ENCODE results near the gene ARMC2. TPM values are rescaled to one million over a fixed set of nuclear protein-coding genes. Genes with fewer than 3 reads are reported as not detected.

The ARMC2 gene
- polyA plus RNA-seq, 1 donor from 2014 or later: 3.2 TPM

- Mint-ChIP-seq H3K27ac (no peak overlapping the region), H3K27me3 (no peaks in the 10 kb centered on the region), H3K4me1 (no peaks in the 10 kb centered on the region), H3K4me3 (no peak overlapping the region), H3K9me3 (peaks cover 0 to 8% (median 2%) of the 10 kb centered on the region in 3 donors), H3K36me3 (peaks cover 15% of the 10 kb centered on the region)
These were observed 137.1 kb downstream of the ARMC2 start for GRCh38 chr6:108985301-108985700.

- H3K36me3 Mint-ChIP-seq: peaks cover 25% of the 10 kb centered on the region
- H3K4me3 Mint-ChIP-seq: no peak overlapping the region
- no peaks in the 10 kb centered on the region for H3K27me3 Mint-ChIP-seq
- no peak overlapping the region for H3K27ac Mint-ChIP-seq
- H3K9me3 Mint-ChIP-seq: peaks cover 0 to 2% (median 0%) of the 10 kb centered on the region in 3 donors
- peaks cover 0 to 4% (median 0%) of the 10 kb centered on the region in 3 donors for H3K4me1 Mint-ChIP-seq
These were observed 138.9 kb downstream of the ARMC2 start for GRCh38 chr6:108987156-108987555.

- H3K36me3 Mint-ChIP-seq: peaks cover 25% of the 10 kb centered on the region
- H3K4me3 Mint-ChIP-seq: no peak overlapping the region
- H3K27me3 Mint-ChIP-seq: no peaks in the 10 kb centered on the region
- H3K27ac Mint-ChIP-seq: no peak overlapping the region
- H3K9me3 Mint-ChIP-seq: no peaks in the 10 kb centered on the region
- peaks cover 0 to 4% (median 0%) of the 10 kb centered on the region in 3 donors for H3K4me1 Mint-ChIP-seq
These were observed 140.1 kb downstream of the ARMC2 start for GRCh38 chr6:108988296-108988695.

- peaks cover 0 to 4% (median 0%) of the 10 kb centered on the region in 3 donors for H3K4me1 Mint-ChIP-seq
These were observed 140.5 kb downstream of the ARMC2 start for GRCh38 chr6:108988765-108989164.

GRCh38 chr6:108989700-108990099 lies 141.5 kb downstream of the ARMC2 start:
- H3K27ac Mint-ChIP-seq: no peak overlapping the region
- no peaks in the 10 kb centered on the region for H3K27me3 Mint-ChIP-seq
- H3K9me3 Mint-ChIP-seq: no peaks in the 10 kb centered on the region
- H3K4me1 Mint-ChIP-seq: peaks cover 0 to 4% (median 0%) of the 10 kb centered on the region in 3 donors
- peaks cover 26% of the 10 kb centered on the region for H3K36me3 Mint-ChIP-seq
- no peak overlapping the region for H3K4me3 Mint-ChIP-seq

More at GRCh38 chr6:108988765-108989164, 140.5 kb downstream of the ARMC2 start:
- Mint-ChIP-seq H3K9me3 (no peaks in the 10 kb centered on the region), H3K4me3 (no peak overlapping the region), H3K36me3 (peaks cover 25% of the 10 kb centered on the region), H3K27me3 (no peaks in the 10 kb centered on the region), H3K27ac (no peak overlapping the region)

- H3K4me3 Mint-ChIP-seq: no peak overlapping the region
- H3K4me1 Mint-ChIP-seq: peaks cover 0 to 4% (median 0%) of the 10 kb centered on the region in 3 donors
- no peak overlapping the region for H3K27ac Mint-ChIP-seq
- peaks cover 18% of the 10 kb centered on the region for H3K36me3 Mint-ChIP-seq
- H3K9me3 Mint-ChIP-seq: no peaks in the 10 kb centered on the region
- no peaks in the 10 kb centered on the region for H3K27me3 Mint-ChIP-seq
These were observed 145.7 kb downstream of the ARMC2 start for GRCh38 chr6:108993876-108994275.

GRCh38 chr6:108995296-108995695 lies 147.1 kb downstream of the ARMC2 start:
- H3K27ac Mint-ChIP-seq: no peak overlapping the region
- H3K27me3 Mint-ChIP-seq: no peaks in the 10 kb centered on the region
- H3K4me1 Mint-ChIP-seq: peaks cover 0 to 4% (median 0%) of the 10 kb centered on the region in 3 donors
- H3K9me3 Mint-ChIP-seq: no peaks in the 10 kb centered on the region
- no peak overlapping the region for H3K4me3 Mint-ChIP-seq
- H3K36me3 Mint-ChIP-seq: peaks cover 14% of the 10 kb centered on the region

GRCh38 chr6:108996208-108996607 lies 148.0 kb downstream of the ARMC2 start:
- Mint-ChIP-seq H3K27ac (no peak overlapping the region), H3K9me3 (no peaks in the 10 kb centered on the region), H3K4me3 (no peak overlapping the region), H3K27me3 (no peaks in the 10 kb centered on the region), H3K36me3 (peaks cover 12% of the 10 kb centered on the region), H3K4me1 (peaks cover 0 to 4% (median 0%) of the 10 kb centered on the region in 3 donors)

GRCh38 chr6:108998485-108998884 lies 150.3 kb downstream of the ARMC2 start:
- Mint-ChIP-seq H3K27me3 (no peaks in the 10 kb centered on the region), H3K27ac (no peak overlapping the region), H3K4me1 (peaks cover 2 to 7% (median 4%) of the 10 kb centered on the region in 3 donors), H3K36me3 (peaks cover 7% of the 10 kb centered on the region), H3K9me3 (no peaks in the 10 kb centered on the region), H3K4me3 (no peak overlapping the region)

GRCh38 chr6:108999428-108999827 lies 151.2 kb downstream of the ARMC2 start:
- peaks cover 6% of the 10 kb centered on the region for H3K36me3 Mint-ChIP-seq
- no peaks in the 10 kb centered on the region for H3K9me3 Mint-ChIP-seq
- H3K4me1 Mint-ChIP-seq: peaks cover 2 to 9% (median 9%) of the 10 kb centered on the region in 3 donors
- no peak overlapping the region for H3K27ac Mint-ChIP-seq
- H3K27me3 Mint-ChIP-seq: no peaks in the 10 kb centered on the region
- no peak overlapping the region for H3K4me3 Mint-ChIP-seq

GRCh38 chr6:109000289-109000688 lies 152.1 kb downstream of the ARMC2 start:
- Mint-ChIP-seq H3K27me3 (no peaks in the 10 kb centered on the region), H3K9me3 (no peaks in the 10 kb centered on the region), H3K4me1 (peaks cover 2 to 14% (median 11%) of the 10 kb centered on the region in 3 donors), H3K27ac (no peak overlapping the region), H3K36me3 (peaks cover 6% of the 10 kb centered on the region), H3K4me3 (no peak overlapping the region)

GRCh38 chr6:109001291-109001894 lies 153.2 kb downstream of the ARMC2 start:
- Mint-ChIP-seq H3K27ac (no peak overlapping the region), H3K36me3 (peaks cover 6% of the 10 kb centered on the region), H3K27me3 (no peaks in the 10 kb centered on the region), H3K4me3 (no peak overlapping the region), H3K4me1 (peaks cover 2 to 18% (median 11%) of the 10 kb centered on the region in 3 donors), H3K9me3 (no peaks in the 10 kb centered on the region)

GRCh38 chr6:109002051-109002697 lies 154.0 kb downstream of the ARMC2 start:
- H3K27me3 Mint-ChIP-seq: no peaks in the 10 kb centered on the region
- H3K36me3 Mint-ChIP-seq: peaks cover 6% of the 10 kb centered on the region
- no peak overlapping the region for H3K27ac Mint-ChIP-seq
- H3K4me1 Mint-ChIP-seq: peaks cover 10 to 24% (median 14%) of the 10 kb centered on the region in 3 donors
- H3K9me3 Mint-ChIP-seq: no peaks in the 10 kb centered on the region
- no peak overlapping the region for H3K4me3 Mint-ChIP-seq

- peaks cover 16 to 31% (median 19%) of the 10 kb centered on the region in 3 donors for H3K4me1 Mint-ChIP-seq
- H3K4me3 Mint-ChIP-seq: no peak overlapping the region
- no peak overlapping the region for H3K27ac Mint-ChIP-seq
- peaks cover 6% of the 10 kb centered on the region for H3K36me3 Mint-ChIP-seq
- H3K27me3 Mint-ChIP-seq: no peaks in the 10 kb centered on the region
- no peaks in the 10 kb centered on the region for H3K9me3 Mint-ChIP-seq
These were observed 154.7 kb downstream of the ARMC2 start for GRCh38 chr6:109002882-109003281.

- no peaks in the 10 kb centered on the region for H3K27me3 Mint-ChIP-seq
- H3K4me1 Mint-ChIP-seq: peaks cover 32 to 48% (median 34%) of the 10 kb centered on the region in 3 donors
- H3K4me3 Mint-ChIP-seq: peak overlapping the region in 2 of 4 donors; percentile 6 to 96
- peak overlapping the region in 2 of 3 donors; percentile 7 to 34 for H3K27ac Mint-ChIP-seq
- H3K36me3 Mint-ChIP-seq: no peaks in the 10 kb centered on the region
- H3K9me3 Mint-ChIP-seq: no peaks in the 10 kb centered on the region
These were observed 158.6 kb downstream of the ARMC2 start for GRCh38 chr6:109006818-109007217.

GRCh38 chr6:109007521-109007920 lies 159.3 kb downstream of the ARMC2 start:
- Mint-ChIP-seq H3K27ac (peak overlapping the region in 2 of 3 donors; percentile 63 to 76), H3K4me3 (peak overlapping the region in 2 of 4 donors; percentile 96 to 97), H3K36me3 (no peaks in the 10 kb centered on the region), H3K9me3 (no peaks in the 10 kb centered on the region), H3K27me3 (no peaks in the 10 kb centered on the region), H3K4me1 (peaks cover 31 to 48% (median 34%) of the 10 kb centered on the region in 3 donors)
